OCI-LY3 (cell line): ENCODE data around the gene MICALL2.

Experiments used
- CTCF ChIP-seq: fragments of 200-600, 300-600 bp; sonication (generic); IDR thresholded peaks from 2 replicates; pipeline ENCODE4 v1.5.1; 2014; ENCODE audit warnings: antibody characterized with exemption, low read length, low read depth
- EZH2phosphoT487 ChIP-seq: fragments of 200-600 bp; shearing (Covaris generic); IDR thresholded peaks from 2 replicates; pipeline ENCODE4 v1.6.1; 2018; ENCODE audit warnings: antibody characterized with exemption, mixed run types, low read depth

GRCh38 chr7:1432411-1433082 lies 26.7 kb downstream of the MICALL2 start:
- TF ChIP-seq CTCF (peak; percentile 69), EZH2phosphoT487 (no peak)
